Measurements from ENCODE around the gene DNAH11. TPM values are rescaled to one million over a fixed set of nuclear protein-coding genes. Genes with fewer than 3 reads are reported as not detected.

DNAH11 gene
- total RNA-seq, 6 donors from 2014 or later, result 4.2 to 45.5 (median 12.0) TPM

GRCh38 chr7:21639206-21639868, 96.5 kb downstream of the DNAH11 start:
- no peak for ATAC-seq (ENCODE audit: low FRiP score in 2 of 2)
- TF ChIP-seq POLR2A (IDR thresholded peaks at IDR 0.05), result no peak
- no peak for TF ChIP-seq POLR2AphosphoS5 (IDR thresholded peaks at IDR 0.05)
- no peak for TF ChIP-seq CTCF (IDR thresholded peaks at IDR 0.05)
- no peak for TF ChIP-seq EP300 (IDR thresholded peaks at IDR 0.05)
- 80% methylated on average over 3 of the region's 3 CpGs for WGBS, 2 donors

GRCh38 chr7:21640105-21640504, 97.3 kb downstream of the DNAH11 start:
- no peaks in the 10 kb centered on the region for H3K9me3 ChIP-seq
- TF ChIP-seq CTCF (IDR thresholded peaks at IDR 0.05), result no peak
- no peak for TF ChIP-seq POLR2AphosphoS5 (IDR thresholded peaks at IDR 0.05)
- no peak for TF ChIP-seq EP300 (IDR thresholded peaks at IDR 0.05)
- no peak for TF ChIP-seq POLR2A (IDR thresholded peaks at IDR 0.05)
- H3K36me3 ChIP-seq, result no peaks in the 10 kb centered on the region
- H3K4me3 ChIP-seq, result no peak overlapping the region
- DNase-seq (no peak), ATAC-seq (ENCODE audit: low FRiP score in 2 of 2) (no peak)
- no peaks in the 10 kb centered on the region for H3K4me1 ChIP-seq
- H3K27me3 ChIP-seq, result no peaks in the 10 kb centered on the region
- H3K27ac ChIP-seq, result no peak overlapping the region
- WGBS, 2 donors, result 68 to 90% methylated on average over 2 of the region's 2 CpGs

More at GRCh38 chr7:21639206-21639868, 96.5 kb downstream of the DNAH11 start:
- H3K27me3 ChIP-seq, result no peaks in the 10 kb centered on the region
- DNase-seq, result no peak
- no peaks in the 10 kb centered on the region for H3K9me3 ChIP-seq
- H3K36me3 ChIP-seq, result no peaks in the 10 kb centered on the region
- no peak overlapping the region for H3K27ac ChIP-seq
- no peaks in the 10 kb centered on the region for H3K4me1 ChIP-seq
- H3K4me3 ChIP-seq, result no peak overlapping the region

GRCh38 chr7:21641546-21641945, 98.7 kb downstream of the DNAH11 start:
- Histone ChIP-seq H3K4me1 (no peaks in the 10 kb centered on the region), H3K27ac (no peak overlapping the region), H3K27me3 (no peaks in the 10 kb centered on the region), H3K36me3 (no peaks in the 10 kb centered on the region), H3K4me3 (no peak overlapping the region), H3K9me3 (no peaks in the 10 kb centered on the region)
- DNase-seq, result no peak
- WGBS, 2 donors, result 81 to 86% methylated on average over 4 of the region's 4 CpGs
- ATAC-seq (ENCODE audit: low FRiP score in 2 of 2), result no peak
- no peak for TF ChIP-seq EP300 (IDR thresholded peaks at IDR 0.05)
- TF ChIP-seq CTCF (IDR thresholded peaks at IDR 0.05), result no peak
- no peak for TF ChIP-seq POLR2A (IDR thresholded peaks at IDR 0.05)
- TF ChIP-seq POLR2AphosphoS5 (IDR thresholded peaks at IDR 0.05), result no peak

GRCh38 chr7:21642422-21642821, 99.6 kb downstream of the DNAH11 start:
- ATAC-seq (ENCODE audit: low FRiP score in 2 of 2), result no peak
- WGBS, 2 donors, result 54 to 59% methylated on average over 4 of the region's 4 CpGs
- H3K4me3 ChIP-seq, result no peak overlapping the region

More at GRCh38 chr7:21642422-21642821, 99.6 kb downstream of the DNAH11 start:
- H3K36me3 ChIP-seq, result no peaks in the 10 kb centered on the region
- TF ChIP-seq CTCF (IDR thresholded peaks at IDR 0.05) (no peak), POLR2A (IDR thresholded peaks at IDR 0.05) (no peak), POLR2AphosphoS5 (IDR thresholded peaks at IDR 0.05) (no peak), EP300 (IDR thresholded peaks at IDR 0.05) (no peak)
- DNase-seq, result no peak
- H3K4me1 ChIP-seq, result no peaks in the 10 kb centered on the region
- no peak overlapping the region for H3K27ac ChIP-seq
- H3K9me3 ChIP-seq, result no peaks in the 10 kb centered on the region
- no peaks in the 10 kb centered on the region for H3K27me3 ChIP-seq

Measured in upper lobe of left lung (tissue), 6 donors.